OCI-M2 (cell line): ENCODE measurements around the gene SLC1A2.

Experiments used
- DNase-seq: peaks from one replicate; lab custom pipeline; 2025; ENCODE audit not compliant: unreplicated experiment; lab: John Stamatoyannopoulos, UW

Gene SLC1A2

DNA sequence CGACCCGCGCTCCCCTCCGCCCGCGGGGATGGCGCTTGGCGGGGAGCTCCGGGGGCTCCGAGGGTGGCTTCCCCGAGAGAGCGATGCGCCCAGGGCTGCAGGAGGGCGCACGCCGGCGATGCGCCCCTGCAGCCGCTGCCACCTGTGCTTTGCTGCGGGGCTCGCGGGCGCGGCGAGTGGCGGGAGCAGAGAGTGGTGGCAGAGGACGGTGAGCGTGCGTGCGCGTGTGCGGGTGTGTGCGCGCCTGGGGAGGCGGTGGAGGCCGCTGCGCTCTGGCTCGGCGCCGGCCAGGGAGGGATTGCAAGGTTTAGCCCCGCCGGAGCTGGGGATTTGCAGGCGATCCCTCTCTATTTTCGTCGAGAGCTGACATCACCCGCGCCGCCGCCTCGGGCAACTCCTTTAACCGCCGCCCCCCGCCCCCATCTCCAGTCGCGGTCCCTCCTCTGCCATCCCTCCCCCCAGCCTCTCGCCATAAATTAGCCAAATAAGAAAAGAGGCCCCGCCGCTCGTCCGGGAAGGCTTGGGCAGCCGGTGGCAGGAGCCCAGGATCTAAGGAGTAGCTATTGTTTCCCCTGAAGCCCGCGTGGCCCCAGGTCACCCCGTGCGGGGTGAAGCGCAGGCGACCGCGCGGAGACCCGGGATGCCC is at the start of gene SLC1A2:
Gene SLC1A2, minus strand, starts transcription at position 375 of the 646 bp plus-strand sequence. CDS start 592 bp downstream, outside the sequence.
- DNase-seq = no peak

DNA sequence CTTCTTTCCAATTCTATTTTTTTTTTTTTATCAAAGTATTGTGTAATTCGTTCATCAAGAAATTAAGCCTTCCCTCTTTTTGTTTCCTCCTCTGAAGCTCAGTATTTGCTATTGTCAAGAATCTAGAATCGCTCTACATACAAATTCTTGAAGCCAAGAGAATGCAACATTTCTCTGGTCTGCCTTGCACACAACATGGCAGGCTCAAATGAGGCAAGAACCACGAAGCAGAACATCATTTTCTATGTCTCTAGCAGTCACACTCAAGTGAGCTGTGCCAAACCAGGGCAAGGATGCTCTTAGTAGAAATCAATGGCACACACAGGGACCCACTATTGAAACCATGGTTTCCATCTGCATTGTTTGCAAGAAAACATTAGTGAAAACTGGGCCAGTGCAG is 46.7 kb upstream of the SLC1A2 start:
- no peak for DNase-seq

DNA sequence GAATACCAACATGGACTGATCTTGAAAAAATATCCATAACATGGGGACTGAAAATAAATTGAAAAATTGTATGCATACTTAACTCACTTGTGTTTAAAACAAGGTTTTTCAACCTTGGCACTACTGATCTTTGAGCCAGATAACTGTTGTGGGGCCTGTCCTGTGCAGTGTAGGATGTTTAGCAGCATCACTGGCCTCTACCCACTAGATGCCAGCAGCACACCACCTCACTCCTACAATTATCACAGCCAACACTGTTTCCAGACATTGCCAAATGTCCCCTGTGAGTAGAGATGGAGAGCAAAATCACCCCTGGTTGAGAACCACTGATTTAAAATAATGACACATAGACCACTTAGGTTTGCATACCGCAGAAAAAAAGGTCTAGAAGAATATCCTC is 45.0 kb upstream of the SLC1A2 start:
- DNase-seq = no peak

GRCh38 chr11:35463331-35463751 is 44.0 kb upstream of the SLC1A2 start:
- no peak for DNase-seq

- no peak for DNase-seq
These were observed 42.7 kb upstream of the SLC1A2 start for GRCh38 chr11:35461917-35462538.

- no peak for DNase-seq
These were observed 40.1 kb upstream of the SLC1A2 start for GRCh38 chr11:35459489-35459888.

GRCh38 chr11:35458846-35459245 is 39.5 kb upstream of the SLC1A2 start:
- DNase-seq = no peak

GRCh38 chr11:35454362-35454761 is 35.0 kb upstream of the SLC1A2 start:
- DNase-seq = no peak

DNA sequence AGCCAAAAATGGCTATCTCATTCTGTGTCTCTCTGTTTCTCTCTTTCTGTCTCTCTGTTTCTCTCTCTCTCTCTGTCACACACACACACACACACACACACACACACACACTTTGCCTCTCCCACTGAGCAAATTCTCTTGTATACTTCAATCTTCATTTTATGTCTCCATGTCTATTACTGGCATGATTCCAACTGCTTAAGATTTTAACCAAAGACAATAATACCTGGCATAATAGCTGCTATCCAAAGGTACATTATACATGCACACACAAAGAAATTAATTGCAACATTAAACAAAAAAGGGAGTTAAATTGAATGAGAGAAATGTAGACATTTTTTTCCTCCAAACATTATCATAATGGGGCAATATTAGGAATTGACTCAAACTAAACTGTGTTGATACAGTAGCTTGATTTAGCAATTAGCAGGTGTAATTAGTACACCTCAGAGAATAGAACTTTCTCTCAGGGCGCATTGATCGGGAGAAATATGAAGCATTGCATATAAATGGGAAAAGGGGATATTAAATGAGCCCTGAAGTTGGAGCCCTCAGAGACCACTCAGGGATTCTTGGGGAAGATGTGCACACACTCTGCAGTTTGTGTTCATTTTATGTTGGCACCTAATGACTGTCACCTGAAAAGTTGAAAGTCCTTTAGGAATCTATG is 17.4 kb upstream of the SLC1A2 start:
- DNase-seq = no peak

DNA sequence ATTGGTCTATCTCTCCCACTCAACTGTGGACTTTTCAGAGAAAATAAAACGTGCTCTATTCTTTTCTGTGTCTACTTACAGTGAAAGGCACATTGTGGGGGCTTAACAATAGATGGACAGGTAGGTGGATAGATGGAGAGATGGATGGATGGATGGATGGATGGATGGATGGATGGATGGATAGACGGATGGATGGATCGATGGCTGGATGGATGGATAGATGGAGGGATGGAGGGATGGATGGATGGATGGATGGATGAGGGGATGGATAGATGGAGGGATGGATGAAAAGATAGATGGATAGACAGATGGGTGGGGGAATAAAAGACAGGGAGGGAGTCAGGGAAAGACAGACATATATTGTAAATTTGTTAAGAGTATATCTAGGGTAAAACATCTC is 14.2 kb upstream of the SLC1A2 start:
- no peak for DNase-seq

GRCh38 chr11:35432464-35432863 is 13.1 kb upstream of the SLC1A2 start:
- DNase-seq = no peak

DNA sequence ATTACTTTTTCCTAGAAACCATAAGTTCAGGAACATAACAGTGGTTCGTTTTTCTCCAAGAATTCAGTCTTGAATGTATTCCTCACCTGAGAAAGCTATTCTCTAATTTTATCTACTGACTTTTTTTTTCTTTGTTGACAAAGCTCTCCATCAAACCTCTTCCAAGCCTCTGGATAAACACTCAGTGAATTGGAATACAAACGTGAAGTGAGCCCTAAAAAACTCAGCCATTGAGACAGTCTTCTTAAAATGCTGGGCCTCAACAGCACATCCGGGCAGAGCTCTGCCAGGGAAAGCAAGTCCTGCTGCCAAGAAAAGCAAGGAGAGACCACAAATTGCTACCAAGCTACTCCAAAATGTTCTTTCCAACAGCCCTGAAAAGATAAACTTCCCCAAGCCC is 7.7 kb upstream of the SLC1A2 start:
- DNase-seq = no peak

DNA sequence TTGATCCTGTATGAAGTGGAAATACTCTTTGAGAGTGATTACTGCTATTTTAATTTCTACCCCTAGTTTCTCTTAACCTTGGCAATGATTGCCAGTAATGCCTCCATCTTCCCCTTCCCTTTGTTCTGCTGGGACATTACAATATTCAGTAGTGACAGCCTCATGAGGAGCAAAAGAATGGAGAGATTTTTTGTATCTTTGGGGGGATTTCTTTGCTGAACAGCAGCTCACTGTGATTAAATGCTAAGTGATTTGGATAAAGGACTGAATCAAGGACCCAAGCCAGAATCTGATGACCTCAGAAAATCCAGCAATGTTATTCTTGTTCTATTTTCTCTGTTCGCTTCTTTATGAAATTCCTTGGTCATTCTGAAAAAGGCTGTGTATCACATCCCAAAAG is 7.0 kb upstream of the SLC1A2 start:
- no peak for DNase-seq

DNA sequence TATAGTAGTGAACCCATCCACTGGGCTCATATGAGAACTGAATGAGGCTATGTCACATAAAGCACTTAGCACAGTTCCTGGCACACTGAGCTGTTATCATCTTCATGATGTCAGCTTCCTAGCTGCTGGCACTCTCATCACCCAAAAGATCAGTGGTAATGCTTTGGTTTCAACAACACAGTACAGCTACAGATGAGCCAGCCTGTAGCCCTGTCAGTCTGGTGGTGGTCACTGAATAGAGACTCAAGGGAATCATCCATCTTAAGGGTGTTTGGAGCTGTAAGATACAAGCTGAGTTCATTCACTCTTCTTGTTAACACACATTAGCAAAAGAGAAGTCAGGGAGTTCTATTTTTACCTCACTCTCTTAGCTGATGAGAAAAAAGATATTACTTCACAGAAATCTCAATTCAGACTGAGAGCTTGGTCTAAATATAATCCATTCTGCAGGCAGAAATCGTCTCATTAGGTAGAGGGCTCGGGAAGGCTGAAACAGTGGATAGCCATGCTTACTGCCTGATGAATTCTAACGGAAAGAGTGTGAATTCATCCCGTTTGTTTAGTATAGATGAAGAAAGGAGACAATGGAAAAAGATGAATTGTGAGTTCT is 6.3 kb upstream of the SLC1A2 start:
- DNase-seq = no peak

DNA sequence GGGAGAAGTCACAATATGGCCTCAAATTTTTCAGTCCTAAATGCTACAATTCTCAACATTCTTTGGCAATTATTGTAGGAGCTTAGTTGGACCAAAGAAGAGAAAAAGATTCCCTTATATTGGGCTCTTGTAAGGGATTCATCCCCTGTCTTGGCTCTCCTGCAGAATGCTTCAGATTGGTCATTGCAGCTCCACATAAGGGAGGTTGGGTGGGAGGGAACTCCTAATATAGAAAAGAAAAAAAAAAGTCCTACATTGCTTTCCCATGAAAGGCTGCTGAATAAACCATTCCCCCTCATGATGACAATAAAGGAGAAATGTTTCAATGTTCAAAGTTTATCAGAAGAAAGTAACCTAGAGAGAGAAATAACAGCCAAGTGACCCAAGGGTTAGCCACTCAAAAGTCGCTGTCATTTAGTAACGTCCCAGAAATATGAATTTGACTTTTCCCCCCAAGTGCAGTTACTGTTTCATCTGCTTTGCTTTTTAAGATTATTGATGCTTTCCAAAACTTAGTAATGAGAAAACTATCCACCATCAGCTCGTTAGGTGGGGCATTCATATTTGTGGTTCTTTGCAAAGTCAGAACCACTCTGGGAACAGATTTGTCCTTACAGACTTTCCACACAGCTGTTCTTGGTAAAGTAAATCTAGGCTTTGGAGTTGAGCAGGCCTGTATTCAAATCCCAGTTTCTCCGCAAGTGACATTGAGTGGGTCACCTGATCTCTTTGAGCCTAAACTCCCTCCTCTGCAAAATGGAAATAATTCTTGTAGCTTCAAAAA is 5.0 kb upstream of the SLC1A2 start:
- no peak for DNase-seq

DNA sequence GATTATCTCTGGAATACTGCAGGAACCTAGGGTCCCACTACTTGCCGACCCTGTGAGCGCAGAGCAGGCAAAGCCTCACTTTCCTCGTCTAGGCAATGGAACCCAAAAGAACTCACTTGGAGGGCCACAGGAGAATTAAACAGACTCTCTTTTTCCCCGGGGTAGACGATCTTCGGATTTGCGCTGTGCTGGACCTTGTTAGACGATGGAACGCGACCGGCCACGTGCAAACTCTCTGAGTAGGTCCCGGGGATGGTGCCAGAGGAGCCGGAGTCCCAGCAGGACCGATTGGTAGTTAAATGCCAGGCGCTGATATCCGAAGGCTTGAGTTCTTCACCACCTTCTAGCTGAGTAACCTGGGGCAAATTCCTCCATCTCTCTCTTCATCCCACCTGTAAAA is 1.0 kb upstream of the SLC1A2 start:
- no peak for DNase-seq

GRCh38 chr11:35419830-35420333 is 524 bp upstream of the SLC1A2 start:
- no peak for DNase-seq

DNA sequence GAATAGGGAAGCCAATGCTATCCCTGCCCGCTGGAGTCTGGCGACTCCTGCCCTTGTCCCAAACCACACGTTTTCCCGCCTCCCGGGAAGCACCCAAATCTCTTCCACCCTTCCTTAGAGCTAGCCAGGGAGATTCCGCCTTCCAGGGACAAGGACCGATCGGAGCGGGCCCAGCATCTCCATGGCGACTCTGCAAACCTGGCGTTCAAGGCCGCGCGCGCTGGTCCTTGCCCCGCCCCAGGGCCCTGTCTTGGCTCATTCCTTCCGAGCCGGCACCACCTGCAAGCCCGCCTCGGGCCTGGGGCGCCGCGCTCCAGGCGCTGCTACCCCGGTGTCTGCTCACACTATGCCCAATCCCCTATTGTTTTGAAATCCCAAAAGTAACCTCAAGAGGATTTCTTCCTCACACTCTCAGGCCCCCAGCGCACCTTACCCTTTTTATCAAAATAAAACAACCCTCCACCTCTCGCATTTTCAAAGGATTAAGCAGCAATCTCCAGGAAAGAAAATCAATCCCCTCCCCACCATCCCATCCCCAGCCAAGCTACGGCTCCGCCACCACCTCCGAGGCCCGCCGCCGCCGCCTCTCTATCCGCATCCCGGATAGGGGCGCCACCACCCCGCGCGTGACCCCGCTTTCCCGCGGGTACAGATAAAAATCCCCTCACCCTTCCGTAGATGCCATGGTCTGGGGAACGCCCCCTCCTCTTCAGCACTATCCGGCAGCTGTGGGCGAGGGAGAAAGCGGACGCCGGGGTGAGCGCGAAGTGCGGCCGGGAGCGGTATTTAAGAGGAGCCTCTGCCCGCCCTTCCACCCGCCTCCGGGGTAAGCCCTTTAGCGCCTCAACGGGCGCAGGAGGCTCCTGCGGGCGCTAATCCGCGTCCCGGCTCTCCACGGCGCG is 825 bp downstream of the SLC1A2 start:
- DNase-seq = no peak

GRCh38 chr11:35415487-35415886 is 3.9 kb downstream of the SLC1A2 start:
- DNase-seq = no peak

- DNase-seq = no peak
These were observed 4.6 kb downstream of the SLC1A2 start for GRCh38 chr11:35414776-35415175.
